Esophagus squamous epithelium (tissue), 5 donors: ENCODE results near the gene CKM. TPM values are rescaled to one million over a fixed set of nuclear protein-coding genes. Genes with fewer than 3 reads are reported as not detected.

Source experiments
- DNase-seq: peaks from one replicate; lab custom pipeline; 2025; lab: John Stamatoyannopoulos, UW
- H3K27ac ChIP-seq, 4 donors: fragments of 200-600 bp; sonication (generic); one replicate each; pipeline ENCODE4 v1.5.1; 2016 to 2019; ENCODE audit warnings: mild to moderate bottlenecking in 1 of 4
- H3K27me3 ChIP-seq, 4 donors: fragments of 200-600 bp; sonication (generic); 1 replicate in 3 of 4; 2 replicates in 1 of 4; pipeline versions ENCODE4 v1.5.1 to v1.6.0; 2017 to 2021; ENCODE audit warnings: antibody characterized with exemption in 1 of 4
- H3K36me3 ChIP-seq, 3 donors: fragments of 200-600 bp; sonication (generic); one replicate each; pipeline ENCODE4 v1.5.1; 2016 to 2019
- H3K4me1 ChIP-seq, 3 donors: fragments of 200-600 bp; sonication (generic); one replicate each; pipeline ENCODE4 v1.5.1; 2017 to 2019
- H3K4me3 ChIP-seq, 4 donors: fragments of 200-600 bp; sonication (generic); 1 replicate in 3 of 4; 2 replicates in 1 of 4; pipeline ENCODE4 v1.5.1; 2016 to 2019; ENCODE audit warnings: mild to moderate bottlenecking in 2 of 4, moderate library complexity in 1 of 4
- H3K9me3 ChIP-seq, 3 donors: fragments of 200-600 bp; sonication (generic); one replicate each; pipeline ENCODE4 v1.5.1; 2016 to 2019
- POLR2A ChIP-seq, 4 donors: fragments of 450-650 bp; IDR thresholded peaks; one replicate each; pipeline ENCODE4 v1.6.1; 2017; ENCODE audit warnings: antibody characterized with exemption in 4 of 4, mild to moderate bottlenecking in 4 of 4, moderate library complexity in 3 of 4
- WGBS, 2 donors: methylation state at CpG; one replicate each; pipeline ENCODE4 v1.1.5; 2018; 5-methylcytosine and 5-hydroxymethylcytosine counted together
- intact Hi-C: fragments of 100-400 bp; cut with DNase I; formaldehyde crosslinking; loops from one replicate; pipeline ENCODE4 v1.15.0; 2022
- total RNA-seq, 4 donors: library from RNA; depleted of rRNA; stranded (reverse); fragments of >200 nt; gene quantifications; one replicate each; pipeline ENCODE4 v1.1.0, GENCODE V29; 2016
- TF ChIP-seq, protein P1 (sequence below), 6 experiments: fragments of 450-650 bp in 4 of 6; fragments of 200-600 bp in 2 of 6; sonication (generic) in 2 of 6; IDR thresholded peaks; one replicate each; pipeline ENCODE4 v1.5.1; 2016 to 2019; ENCODE audit warnings: antibody characterized with exemption in 6 of 6, mild to moderate bottlenecking in 4 of 6, moderate library complexity in 4 of 6
- donor health status: DM: yes; HTN: yes; CAD: no.

The CKM gene
- total RNA-seq, 4 donors from 2014 or later: not detected

DNA sequence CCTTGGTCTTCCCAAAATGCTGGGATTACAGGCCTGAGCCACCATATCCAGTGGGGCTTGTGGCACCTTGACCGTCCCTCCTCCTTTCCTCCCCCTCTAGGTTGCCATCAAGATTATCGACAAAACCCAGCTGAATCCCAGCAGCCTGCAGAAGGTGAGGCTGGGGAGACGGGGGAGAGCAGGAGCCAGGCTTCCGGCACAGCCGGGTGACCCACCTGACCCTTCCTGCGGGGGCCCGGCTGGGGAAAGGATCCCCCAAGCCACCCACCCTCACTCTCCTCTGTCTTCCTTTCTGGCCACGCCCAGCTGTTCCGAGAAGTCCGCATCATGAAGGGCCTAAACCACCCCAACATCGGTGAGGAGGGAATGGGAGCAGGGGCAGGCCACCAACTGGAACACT is 59.7 kb downstream of the CKM start:
- peaks cover 0 to 66% (median 6%) of the 10 kb centered on the region in 3 donors for H3K36me3 ChIP-seq
- H3K9me3 ChIP-seq: no peaks in the 10 kb centered on the region
- 76 to 86% methylated on average over 2 to 3 of the region's 11 CpGs for whole genome bisulfite sequencing, 2 donors
- DNase-seq: no peak
- intact Hi-C loops: no loop called here
- no peak overlapping the region for H3K27ac ChIP-seq
- no peaks in the 10 kb centered on the region for H3K27me3 ChIP-seq
- H3K4me1 ChIP-seq: peaks cover 0 to 7% (median 0%) of the 10 kb centered on the region in 3 donors
- TF ChIP-seq, protein P1, sequence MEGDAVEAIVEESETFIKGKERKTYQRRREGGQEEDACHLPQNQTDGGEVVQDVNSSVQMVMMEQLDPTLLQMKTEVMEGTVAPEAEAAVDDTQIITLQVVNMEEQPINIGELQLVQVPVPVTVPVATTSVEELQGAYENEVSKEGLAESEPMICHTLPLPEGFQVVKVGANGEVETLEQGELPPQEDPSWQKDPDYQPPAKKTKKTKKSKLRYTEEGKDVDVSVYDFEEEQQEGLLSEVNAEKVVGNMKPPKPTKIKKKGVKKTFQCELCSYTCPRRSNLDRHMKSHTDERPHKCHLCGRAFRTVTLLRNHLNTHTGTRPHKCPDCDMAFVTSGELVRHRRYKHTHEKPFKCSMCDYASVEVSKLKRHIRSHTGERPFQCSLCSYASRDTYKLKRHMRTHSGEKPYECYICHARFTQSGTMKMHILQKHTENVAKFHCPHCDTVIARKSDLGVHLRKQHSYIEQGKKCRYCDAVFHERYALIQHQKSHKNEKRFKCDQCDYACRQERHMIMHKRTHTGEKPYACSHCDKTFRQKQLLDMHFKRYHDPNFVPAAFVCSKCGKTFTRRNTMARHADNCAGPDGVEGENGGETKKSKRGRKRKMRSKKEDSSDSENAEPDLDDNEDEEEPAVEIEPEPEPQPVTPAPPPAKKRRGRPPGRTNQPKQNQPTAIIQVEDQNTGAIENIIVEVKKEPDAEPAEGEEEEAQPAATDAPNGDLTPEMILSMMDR (IDR thresholded peaks at IDR 0.05): no peak
- TF ChIP-seq POLR2A (IDR thresholded peaks at IDR 0.05): no peak
- no peak overlapping the region for H3K4me3 ChIP-seq

DNA sequence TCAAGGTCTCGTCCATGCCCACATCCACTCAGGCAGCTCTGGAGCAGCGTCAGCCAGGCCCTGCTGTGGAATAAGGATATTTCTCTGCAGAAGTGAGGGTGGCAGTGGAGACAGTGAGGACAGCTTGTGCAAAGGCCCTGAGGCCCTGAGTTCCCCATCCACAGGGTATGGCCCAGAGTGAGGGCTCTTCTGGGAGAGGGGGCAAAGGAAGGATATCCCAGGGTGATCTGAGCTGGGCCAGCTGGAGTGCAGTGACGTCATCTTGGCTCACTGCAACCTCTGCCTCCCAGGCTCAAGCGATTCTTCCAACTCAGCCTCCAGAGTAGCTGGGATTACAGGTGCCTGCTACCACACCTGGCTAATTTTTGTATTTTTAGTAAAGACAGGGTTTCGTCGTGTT is 60.1 kb downstream of the CKM start:
- Histone ChIP-seq H3K27ac (no peak overlapping the region), H3K4me1 (peaks cover 0 to 7% (median 0%) of the 10 kb centered on the region in 3 donors), H3K4me3 (no peak overlapping the region), H3K9me3 (no peaks in the 10 kb centered on the region), H3K36me3 (peaks cover 0 to 62% (median 6%) of the 10 kb centered on the region in 3 donors), H3K27me3 (no peaks in the 10 kb centered on the region)
- TF ChIP-seq, protein P1 (IDR thresholded peaks at IDR 0.05): no peak
- no peak for TF ChIP-seq POLR2A (IDR thresholded peaks at IDR 0.05)
- 81 to 88% methylated on average over 4 to 6 of the region's 6 CpGs for WGBS, 2 donors
- intact Hi-C loops: no loop called here
- no peak for DNase-seq

DNA sequence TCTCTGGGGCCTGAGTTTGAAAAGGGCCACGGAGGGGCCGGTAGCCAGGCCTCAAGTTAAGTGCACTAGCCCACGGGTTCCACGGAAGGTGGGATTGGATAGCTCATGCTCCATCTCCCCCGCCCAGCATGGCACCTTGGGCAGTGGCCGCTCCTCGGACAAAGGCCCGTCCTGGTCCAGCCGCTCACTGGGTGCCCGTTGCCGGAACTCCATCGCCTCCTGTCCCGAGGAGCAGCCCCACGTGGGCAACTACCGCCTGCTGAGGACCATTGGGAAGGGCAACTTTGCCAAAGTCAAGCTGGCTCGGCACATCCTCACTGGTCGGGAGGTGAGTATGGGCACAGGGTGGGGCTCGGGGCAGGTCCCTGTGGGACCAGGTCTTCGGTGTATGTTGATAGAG is 63.8 kb downstream of the CKM start:
- Histone ChIP-seq H3K27ac (no peak overlapping the region), H3K36me3 (peaks cover 0 to 49% (median 6%) of the 10 kb centered on the region in 3 donors), H3K4me1 (peaks cover 3 to 24% (median 7%) of the 10 kb centered on the region in 3 donors), H3K4me3 (no peak overlapping the region), H3K9me3 (no peaks in the 10 kb centered on the region), H3K27me3 (no peaks in the 10 kb centered on the region)
- intact Hi-C loops: no loop called here
- WGBS, 2 donors: 96% methylated on average over 6 to 13 of the region's 19 CpGs
- TF ChIP-seq, protein P1 (IDR thresholded peaks at IDR 0.05): no peak
- TF ChIP-seq POLR2A (IDR thresholded peaks at IDR 0.05): no peak
- DNase-seq: no peak

DNA sequence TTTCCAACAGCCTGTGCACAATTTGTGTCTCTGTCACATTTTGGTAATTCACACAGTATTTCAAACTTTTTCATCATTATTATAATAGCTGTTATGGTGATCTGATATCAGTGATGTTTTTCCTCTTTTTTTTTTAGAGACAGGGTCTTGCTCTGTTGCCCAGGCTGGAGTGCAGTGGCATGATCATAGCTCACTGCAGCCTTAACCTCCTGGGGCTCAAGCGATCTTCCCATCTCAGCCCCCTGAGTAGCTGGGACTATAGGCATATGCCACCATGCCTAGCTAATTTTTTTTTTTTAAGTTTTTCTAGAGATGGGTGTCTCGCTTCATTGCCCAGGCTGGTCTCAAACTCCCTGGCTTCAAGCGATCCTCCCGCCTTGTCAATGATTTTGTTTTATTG is 65.8 kb downstream of the CKM start:
- 97 to 100% methylated on average over 4 of the region's 4 CpGs for WGBS, 2 donors
- Histone ChIP-seq H3K36me3 (peaks cover 0 to 38% (median 6%) of the 10 kb centered on the region in 3 donors), H3K27me3 (no peaks in the 10 kb centered on the region), H3K9me3 (no peaks in the 10 kb centered on the region), H3K27ac (no peak overlapping the region), H3K4me3 (no peak overlapping the region), H3K4me1 (peaks cover 23 to 44% (median 24%) of the 10 kb centered on the region in 3 donors)
- DNase-seq: no peak
- TF ChIP-seq, protein P1 (IDR thresholded peaks at IDR 0.05): no peak
- no peak for TF ChIP-seq POLR2A (IDR thresholded peaks at IDR 0.05)
- intact Hi-C loops: no loop called here

Other genes with a start within 250 kb of the CKM start
- 10 to 100 TPM in 1 of 4 donors, 1 to 10 TPM in 3; 4.0 to 17.7 (median 4.5) TPM for gene ZNF296, start 246.4 kb downstream of the CKM start, total RNA-seq
- gene GEMIN7, start 243.6 kb downstream of the CKM start, total RNA-seq: 10 to 100 TPM; 22.3 to 28.0 (median 25.4) TPM
- gene PPP1R37, start 229.7 kb downstream of the CKM start, total RNA-seq: 10 to 100 TPM; 25.1 to 35.5 (median 30.8) TPM
- 1 to 10 TPM; 1.1 to 4.2 (median 2.9) TPM for gene NKPD1, start 161.9 kb downstream of the CKM start, total RNA-seq
- 10 to 100 TPM in 3 of 4 donors, 1 to 10 TPM in 1; 5.4 to 27.8 (median 18.0) TPM for gene TRAPPC6A, start 144.6 kb downstream of the CKM start, total RNA-seq
- gene BLOC1S3, start 144.1 kb downstream of the CKM start, total RNA-seq: 10 to 100 TPM in 2 of 4 donors, 1 to 10 TPM in 2; 7.9 to 18.4 (median 10.4) TPM
- 1 to 10 TPM in 1 of 4 donors, under 1 TPM in 3; 0.29 to 1.5 (median 0.80) TPM for gene EXOC3L2, start 77.5 kb downstream of the CKM start, total RNA-seq
- 10 to 100 TPM in 3 of 4 donors, 1 to 10 TPM in 1; 6.4 to 19.6 (median 14.9) TPM for gene MARK4, start 71.6 kb downstream of the CKM start, total RNA-seq
- gene KLC3, start 17.9 kb upstream of the CKM start, total RNA-seq: 10 to 100 TPM; 17.3 to 32.2 (median 27.0) TPM
- gene ERCC2, start 47.7 kb upstream of the CKM start, total RNA-seq: 1 to 10 TPM; 6.6 to 8.8 (median 7.2) TPM
- 100 to 1,000 TPM in 2 of 4 donors, 10 to 100 TPM in 2; 53.1 to 166 (median 87.8) TPM for gene PPP1R13L, start 82.2 kb upstream of the CKM start, total RNA-seq
- gene POLR1G, start 83.8 kb upstream of the CKM start, total RNA-seq: 10 to 100 TPM in 1 of 4 donors, 1 to 10 TPM in 3; 7.3 to 12.4 (median 9.8) TPM
- gene ERCC1, start 101.0 kb upstream of the CKM start, total RNA-seq: 10 to 100 TPM; 27.7 to 80.9 (median 48.5) TPM
- 1 to 10 TPM; 1.7 to 4.6 (median 2.5) TPM for gene FOSB, start 145.1 kb upstream of the CKM start, total RNA-seq
- 1 to 10 TPM; 1.9 to 7.2 (median 4.2) TPM for gene RTN2, start 174.2 kb upstream of the CKM start, total RNA-seq
- 1 to 10 TPM; 1.8 to 6.7 (median 4.0) TPM for gene PPM1N, start 175.6 kb upstream of the CKM start, total RNA-seq
- gene VASP, start 184.6 kb upstream of the CKM start, total RNA-seq: 10 to 100 TPM; 39.2 to 82.9 (median 52.7) TPM